ENCODE results near the gene DGKB. TPM values are rescaled to one million over a fixed set of nuclear protein-coding genes. Genes with fewer than 3 reads are reported as not detected.

The DGKB gene
- total RNA-seq, 1 experiment from 2014 or later: not detected

- Mint-ChIP-seq H3K4me3 (ENCODE audit: unreplicated experiment) (no peak overlapping the region), H3K27me3 (ENCODE audit: insufficient read depth, unreplicated experiment) (peaks cover 26% of the 10 kb centered on the region), H3K4me1 (ENCODE audit: insufficient read depth, unreplicated experiment) (no peaks in the 10 kb centered on the region), H3K9me3 (ENCODE audit: unreplicated experiment) (no peaks in the 10 kb centered on the region), H3K36me3 (ENCODE audit: insufficient read depth, unreplicated experiment) (no peaks in the 10 kb centered on the region), H3K27ac (ENCODE audit: low read depth, unreplicated experiment) (no peak overlapping the region)
- intact Hi-C loops (cut with micrococcal nuclease): no loop called here
- ChIA-PET POLR2A (no interaction called here), CTCF (no interaction called here)
- no peak for DNase-seq (ENCODE audit: unreplicated experiment)
- no TSS peak for BruUV-seq (replicated peaks)
- TF ChIP-seq CTCF (IDR thresholded peaks at IDR 0.05; ENCODE audit: unreplicated experiment): no peak
These were observed 319.0 kb downstream of the DGKB start for GRCh38 chr7:14583518-14583917.

- Mint-ChIP-seq H3K27ac (ENCODE audit: low read depth, unreplicated experiment) (no peak overlapping the region), H3K4me1 (ENCODE audit: insufficient read depth, unreplicated experiment) (no peaks in the 10 kb centered on the region), H3K36me3 (ENCODE audit: insufficient read depth, unreplicated experiment) (no peaks in the 10 kb centered on the region), H3K4me3 (ENCODE audit: unreplicated experiment) (no peak overlapping the region), H3K9me3 (ENCODE audit: unreplicated experiment) (no peaks in the 10 kb centered on the region), H3K27me3 (ENCODE audit: insufficient read depth, unreplicated experiment) (peaks cover 25% of the 10 kb centered on the region)
- CTCF ChIA-PET: no interaction called here
- no TSS peak for BruUV-seq (replicated peaks)
- intact Hi-C loops (cut with micrococcal nuclease): no loop called here
- POLR2A ChIA-PET: no interaction called here
- no peak for DNase-seq (ENCODE audit: unreplicated experiment)
- TF ChIP-seq CTCF (IDR thresholded peaks at IDR 0.05; ENCODE audit: unreplicated experiment): no peak
These were observed 320.5 kb downstream of the DGKB start for GRCh38 chr7:14582010-14582409.

- BruUV-seq (replicated peaks): no TSS peak
- POLR2A ChIA-PET: no interaction called here
- Mint-ChIP-seq H3K9me3 (ENCODE audit: unreplicated experiment) (no peaks in the 10 kb centered on the region), H3K27me3 (ENCODE audit: insufficient read depth, unreplicated experiment) (peaks cover 25% of the 10 kb centered on the region), H3K27ac (ENCODE audit: low read depth, unreplicated experiment) (no peak overlapping the region), H3K4me1 (ENCODE audit: insufficient read depth, unreplicated experiment) (no peaks in the 10 kb centered on the region), H3K36me3 (ENCODE audit: insufficient read depth, unreplicated experiment) (no peaks in the 10 kb centered on the region), H3K4me3 (ENCODE audit: unreplicated experiment) (no peak overlapping the region)
- intact Hi-C loops (cut with micrococcal nuclease): no loop called here
- TF ChIP-seq CTCF (IDR thresholded peaks at IDR 0.05; ENCODE audit: unreplicated experiment): no peak
- CTCF ChIA-PET: interaction anchor here (0.7 kb wide), 2 partner anchors 590 to 672 kb away, joined by 3 to 5 read pairs; no protein-coding TSS in a partner anchor
- DNase-seq (ENCODE audit: unreplicated experiment): no peak
These were observed 322.6 kb downstream of the DGKB start for GRCh38 chr7:14579971-14580370.

GRCh38 chr7:14576578-14576977 is 326.0 kb downstream of the DGKB start:
- no peak for TF ChIP-seq CTCF (IDR thresholded peaks at IDR 0.05; ENCODE audit: unreplicated experiment)
- Mint-ChIP-seq H3K9me3 (ENCODE audit: unreplicated experiment) (no peaks in the 10 kb centered on the region), H3K36me3 (ENCODE audit: insufficient read depth, unreplicated experiment) (no peaks in the 10 kb centered on the region), H3K4me1 (ENCODE audit: insufficient read depth, unreplicated experiment) (no peaks in the 10 kb centered on the region), H3K27me3 (ENCODE audit: insufficient read depth, unreplicated experiment) (peaks cover 22% of the 10 kb centered on the region), H3K4me3 (ENCODE audit: unreplicated experiment) (no peak overlapping the region), H3K27ac (ENCODE audit: low read depth, unreplicated experiment) (no peak overlapping the region)
- intact Hi-C loops (cut with micrococcal nuclease): no loop called here
- no TSS peak for BruUV-seq (replicated peaks)
- no peak for DNase-seq (ENCODE audit: unreplicated experiment)
- ChIA-PET CTCF (no interaction called here), POLR2A (no interaction called here)

Measured in MCF 10A (cell line).